Right cardiac atrium (tissue), 5 donors: ENCODE results near the gene ZNF106. TPM values are rescaled to one million over a fixed set of nuclear protein-coding genes. Genes with fewer than 3 reads are reported as not detected.

Source experiments
- ATAC-seq, 2 donors: fragments of 200-7000 bp; cut with Tn5 transposase; one replicate each; pipeline versions ENCODE4 v1.8.0 to v1.9.1; 2020; ENCODE audit warnings: moderate library complexity in 2 of 2, mild to moderate bottlenecking in 1 of 2
- DNase-seq, 3 donors: peaks; one replicate each; pipeline ENCODE4 v3.0.0-alpha.2; 2020
- H3K27ac ChIP-seq: one replicate; pipeline ENCODE4 v1.5.1; 2013; ENCODE audit warnings: mild to moderate bottlenecking, low read length, control low read depth, moderate library complexity
- H3K27me3 ChIP-seq: one replicate; pipeline ENCODE4 v1.6.1; 2013; ENCODE audit not compliant: control insufficient read depth, insufficient read depth
- H3K4me1 ChIP-seq: one replicate; pipeline ENCODE4 v1.6.1; 2013; ENCODE audit warnings: low read length; ENCODE audit not compliant: control insufficient read depth, insufficient read depth
- H3K4me3 ChIP-seq: one replicate; pipeline ENCODE4 v1.5.1; 2013; ENCODE audit warnings: low read length, control low read depth
- H3K9me3 ChIP-seq: one replicate; pipeline ENCODE4 v1.6.1; 2013; ENCODE audit warnings: low read length; ENCODE audit not compliant: control insufficient read depth
- WGBS: extraction: QIAGEN DNeasy Blood & Tissue Kit; methylation state at CpG from one replicate; pipeline ENCODE4 v1.1.7; 2013; 5-methylcytosine and 5-hydroxymethylcytosine counted together
- intact Hi-C, 4 donors: fragments of 100-400 bp; cut with DNase I; formaldehyde crosslinking; loops; one replicate each; pipeline versions ENCODE4 v1.11.0 to v1.14.0; 2022 to 2023
- polyA plus RNA-seq: library from polyadenylated mRNA; stranded (reverse); fragments of 200-250 nt; gene quantifications from one replicate; pipeline ENCODE4 v1.2.3, GENCODE V29; 2013
- total RNA-seq, 4 donors: library from RNA; stranded (reverse); fragmentation: NEBNext Ultra II Directional; extraction: Animal tissue kit (Norgen Biotek cat#: 25700); gene quantifications; one replicate each; pipeline ENCODE4 v1.2.1, GENCODE V29; 2021
- donor health status: healthy with polysubstance abuse.
- donor health status: DM: no; HTN: yes; CAD: no.
- donor health status: DM: no; HTN: no; CAD: no.
- donor health status: DM: no; HTN: yes; CAD: no; lungs with severe emphysema.
- donor health status: DM: yes; HTN: yes; CAD: no.

The ZNF106 gene
- total and polyA plus RNA-seq, 5 donors, result 94.6 to 507 (median 421) TPM

DNA sequence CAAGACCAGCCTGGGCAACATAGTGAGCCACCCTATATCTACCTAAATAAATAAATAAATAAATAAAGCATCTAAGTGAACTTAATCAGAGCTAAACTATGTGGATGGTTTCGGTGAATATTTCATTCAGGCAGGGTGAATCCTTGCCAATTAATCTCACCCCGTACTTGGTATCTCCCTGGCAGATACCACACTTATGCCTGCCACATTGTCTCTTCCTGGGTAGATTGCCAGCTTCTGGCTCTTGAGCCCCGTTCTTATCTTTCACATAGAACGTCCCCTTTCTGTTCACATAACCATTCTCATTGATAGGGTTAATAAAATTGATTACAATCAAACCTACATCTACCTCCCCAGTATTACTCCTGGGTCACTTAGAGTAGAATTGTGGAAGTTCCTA lies 11.5 kb upstream of the ZNF106 start:
- H3K27ac ChIP-seq, result no peak overlapping the region

DNA sequence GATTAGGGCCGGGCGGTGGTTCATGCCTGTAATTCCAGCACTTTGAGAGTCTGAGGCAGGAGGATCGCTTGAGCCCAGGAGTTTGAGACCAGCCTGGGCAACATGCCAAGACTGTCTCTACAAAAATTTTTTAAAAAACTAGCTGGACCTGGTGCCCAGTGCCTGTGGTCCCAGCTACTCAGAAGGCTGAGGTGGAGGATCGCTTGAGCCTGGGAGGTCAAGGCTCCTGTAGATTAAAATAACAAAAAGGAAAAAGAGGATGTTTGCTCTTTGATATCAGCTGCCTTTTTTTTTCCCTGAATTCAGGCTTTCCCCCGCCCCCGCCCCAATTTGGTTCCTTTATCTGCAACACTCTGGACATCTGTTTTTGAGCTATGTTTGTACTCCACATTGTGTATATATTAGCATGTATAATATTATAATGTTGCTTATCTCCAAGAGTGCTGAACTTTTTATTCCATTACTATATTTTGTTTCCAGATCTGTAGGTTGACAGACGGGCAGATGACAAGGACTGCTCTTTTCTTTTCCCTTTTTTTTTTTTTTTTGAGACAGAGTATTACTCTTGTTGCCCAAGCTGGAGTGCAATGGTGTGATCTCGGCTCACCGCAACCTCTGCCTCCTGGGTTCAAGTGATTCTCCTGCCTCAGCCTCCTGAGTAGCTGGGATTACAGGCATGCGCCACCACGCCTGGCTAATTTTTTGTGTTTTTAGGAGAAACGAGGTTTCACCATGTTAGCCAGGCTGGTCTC lies 9.1 kb upstream of the ZNF106 start:
- no peaks in the 10 kb centered on the region for H3K9me3 ChIP-seq
- 56% methylated on average over 12 of the region's 12 CpGs for WGBS
- peaks cover 2% of the 10 kb centered on the region for H3K4me1 ChIP-seq
- intact Hi-C loops, result no loop called here
- H3K27me3 ChIP-seq, result no peaks in the 10 kb centered on the region
- peak overlapping the region; percentile 54 for H3K27ac ChIP-seq
- ATAC-seq (no peak), DNase-seq (peak in 1 of 3 donors; percentile 64)
- H3K4me3 ChIP-seq, result no peak overlapping the region

More for the DNA sequence above, 11.5 kb upstream of the ZNF106 start:
- H3K4me3 ChIP-seq, result no peak overlapping the region
- intact Hi-C loops, result no loop called here
- no peaks in the 10 kb centered on the region for H3K27me3 ChIP-seq
- no peaks in the 10 kb centered on the region for H3K9me3 ChIP-seq
- no peak for ATAC-seq
- H3K4me1 ChIP-seq, result peaks cover 2% of the 10 kb centered on the region
- no peak for DNase-seq
- WGBS, result 44% methylated on average over 4 of the region's 4 CpGs

- H3K4me1 ChIP-seq, result peaks cover 2% of the 10 kb centered on the region
- H3K27ac ChIP-seq, result peak overlapping the region; percentile 12
- intact Hi-C loops, result no loop called here
- ATAC-seq (no peak), DNase-seq (no peak)
- H3K27me3 ChIP-seq, result no peaks in the 10 kb centered on the region
- no peak overlapping the region for H3K4me3 ChIP-seq
- no peaks in the 10 kb centered on the region for H3K9me3 ChIP-seq
- 65% methylated on average over 6 of the region's 6 CpGs for WGBS
Measured at GRCh38 chr15:42498212-42499068, 7.5 kb upstream of the ZNF106 start.

DNA sequence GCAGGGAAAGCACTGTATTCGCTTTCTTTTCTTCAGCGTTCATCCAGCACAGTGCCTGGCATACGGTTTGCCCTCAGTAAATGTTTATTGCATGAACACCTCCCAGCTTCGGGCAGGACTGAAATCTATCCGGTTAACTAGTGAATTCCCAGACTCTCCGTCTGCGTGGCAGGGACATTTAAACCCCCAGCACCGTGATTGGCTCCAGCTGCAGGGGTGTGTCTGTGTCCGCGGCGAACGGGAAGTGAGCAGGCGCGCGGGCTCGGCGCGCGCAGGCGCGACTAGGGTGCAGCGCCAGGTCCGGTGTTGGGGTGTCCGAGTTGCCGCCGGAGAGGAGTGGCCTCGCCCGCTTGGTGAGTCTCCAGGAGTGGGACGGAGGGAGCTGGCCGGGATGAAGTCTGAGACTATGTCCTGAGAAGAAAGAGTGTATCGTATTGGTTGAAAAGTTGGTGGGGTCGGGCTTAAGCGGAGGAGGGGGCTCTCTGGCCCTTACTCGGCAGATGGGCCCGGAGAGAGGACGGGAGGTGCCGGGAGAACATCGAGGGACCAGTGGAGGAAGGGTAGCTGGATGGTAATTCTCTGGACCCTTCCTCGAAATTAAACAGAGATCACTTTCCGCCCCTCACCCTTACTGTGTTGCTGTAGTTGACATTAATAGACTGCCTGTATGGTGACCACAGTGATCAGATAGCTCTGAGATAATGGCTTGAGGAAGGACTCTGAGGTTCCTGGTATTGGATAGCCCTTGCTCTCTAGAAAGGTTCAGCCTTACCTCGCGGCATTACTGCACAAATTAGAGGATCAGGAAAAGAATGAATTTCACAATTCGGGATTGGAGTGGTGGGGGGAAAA lies 4.6 kb upstream of the ZNF106 start, which contains the start of gene SNAP23:
Gene SNAP23 (plus strand): TSS at position 274 of the 852 bp plus-strand sequence. CDS start 16,213 bp downstream, outside the sequence.
- Histone ChIP-seq H3K9me3 (no peaks in the 10 kb centered on the region), H3K27ac (peak within 1 kb of the TSS; percentile 94), H3K4me1 (no peaks in the 10 kb centered on the region), H3K4me3 (peak within 1 kb of the TSS; percentile 80), H3K27me3 (no peaks in the 10 kb centered on the region)
- intact Hi-C loops, result no loop called here
- WGBS, result under 1% methylated on average over 43 of the region's 43 CpGs
- DNase-seq (peak; percentile 95 to 98 (median 97)), ATAC-seq (peak; percentile 96 to 97)

- peak in 1 of 3 donors; percentile 42 for DNase-seq
- intact Hi-C loops, result no loop called here
- H3K27me3 ChIP-seq, result no peaks in the 10 kb centered on the region
- ATAC-seq, result peak; percentile 42 to 72
- 7% methylated on average over 10 of the region's 10 CpGs for WGBS
- H3K27ac ChIP-seq, result peak overlapping the region; percentile 94
- no peaks in the 10 kb centered on the region for H3K9me3 ChIP-seq
- H3K4me3 ChIP-seq, result peak overlapping the region; percentile 80
- no peaks in the 10 kb centered on the region for H3K4me1 ChIP-seq
Measured at GRCh38 chr15:42494998-42495360, 4.0 kb upstream of the ZNF106 start.

GRCh38 chr15:42493679-42494078 lies 2.7 kb upstream of the ZNF106 start:
- no peaks in the 10 kb centered on the region for H3K4me1 ChIP-seq
- WGBS, result 90% methylated on average over 1 of the region's 1 CpG
- no peak for DNase-seq

DNA sequence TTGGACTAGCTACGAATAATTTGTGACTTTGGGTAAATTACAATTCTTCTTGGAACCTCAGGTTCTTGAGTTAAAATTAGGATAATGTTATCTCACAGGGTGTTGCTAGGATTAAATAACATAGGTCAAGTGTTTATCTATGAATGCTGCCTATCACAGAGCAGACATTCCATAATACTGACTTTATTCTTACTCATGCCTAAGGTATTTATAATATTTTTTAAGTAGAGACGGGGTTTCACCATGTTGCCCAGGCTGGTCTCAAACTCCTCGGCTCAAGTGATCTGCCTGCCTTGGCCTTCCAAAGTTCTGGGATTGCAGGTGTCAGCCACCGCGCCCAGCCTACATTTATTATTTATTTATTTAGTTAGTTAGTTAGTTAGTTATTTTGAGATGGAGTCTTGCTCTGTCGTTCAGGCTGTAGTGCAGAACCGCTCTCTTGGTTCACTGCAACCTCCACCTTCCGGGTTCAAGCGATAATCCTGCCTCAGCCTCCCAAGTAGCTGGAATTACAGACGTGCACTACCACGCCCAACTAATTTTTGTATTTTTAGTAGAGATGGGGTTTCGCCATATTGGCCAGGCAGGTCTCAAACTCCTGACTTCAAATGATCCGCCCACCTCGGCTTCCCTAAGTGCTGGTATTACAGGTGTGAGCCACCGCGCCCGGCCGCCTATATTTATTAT lies 741 bp upstream of the ZNF106 start:
- Histone ChIP-seq H3K27ac (peak overlapping the region; percentile 99), H3K4me1 (no peaks in the 10 kb centered on the region), H3K27me3 (no peaks in the 10 kb centered on the region), H3K9me3 (no peaks in the 10 kb centered on the region), H3K4me3 (peak overlapping the region; percentile 63)
- WGBS, result 83% methylated on average over 18 of the region's 18 CpGs
- ATAC-seq (peak in 1 of 2 donors; percentile 5), DNase-seq (no peak)
- intact Hi-C loops, result no loop called here

More at GRCh38 chr15:42493679-42494078, 2.7 kb upstream of the ZNF106 start:
- intact Hi-C loops, result no loop called here
- no peak for ATAC-seq
- H3K4me3 ChIP-seq, result no peak overlapping the region
- no peaks in the 10 kb centered on the region for H3K9me3 ChIP-seq
- no peaks in the 10 kb centered on the region for H3K27me3 ChIP-seq
- H3K27ac ChIP-seq, result no peak overlapping the region

GRCh38 chr15:42490291-42490670 lies 660 bp downstream of the ZNF106 start:
- peak overlapping the region; percentile 96 for H3K27ac ChIP-seq
- ATAC-seq (no peak), DNase-seq (no peak)
- intact Hi-C loops, result no loop called here
- H3K4me3 ChIP-seq, result peak overlapping the region; percentile 63
- H3K27me3 ChIP-seq, result no peaks in the 10 kb centered on the region
- no peaks in the 10 kb centered on the region for H3K4me1 ChIP-seq
- WGBS, result 4% methylated on average over 11 of the region's 11 CpGs
- H3K9me3 ChIP-seq, result no peaks in the 10 kb centered on the region

GRCh38 chr15:42483677-42484076 lies 7.3 kb downstream of the ZNF106 start:
- Histone ChIP-seq H3K27ac (no peak overlapping the region), H3K4me3 (no peak overlapping the region), H3K27me3 (no peaks in the 10 kb centered on the region), H3K4me1 (no peaks in the 10 kb centered on the region), H3K9me3 (no peaks in the 10 kb centered on the region)
- intact Hi-C loops, result no loop called here
- DNase-seq (no peak), ATAC-seq (no peak)
- 95% methylated on average over 1 of the region's 1 CpG for WGBS

- ATAC-seq (no peak), DNase-seq (no peak)
- Histone ChIP-seq H3K27ac (no peak overlapping the region), H3K4me1 (no peaks in the 10 kb centered on the region), H3K9me3 (no peaks in the 10 kb centered on the region), H3K27me3 (no peaks in the 10 kb centered on the region), H3K4me3 (no peak overlapping the region)
- intact Hi-C loops, result no loop called here
- WGBS, result 97% methylated on average over 6 of the region's 6 CpGs
Measured at GRCh38 chr15:42482701-42483100, 8.2 kb downstream of the ZNF106 start.
